Adrenal gland (tissue), 12 donors: ENCODE data around the gene RBM4B. TPM values are rescaled to one million over a fixed set of nuclear protein-coding genes. Genes with fewer than 3 reads are reported as not detected.

Experiments used
- DNase-seq, 7 donors: peaks; one replicate each; pipeline ENCODE4 v3.0.0-alpha.2; 2019 to 2020
- H3K27ac ChIP-seq, 5 donors: fragments of 200-600 bp; sonication (generic) in 4 of 5; 1 replicate in 3 of 5; 2 replicates in 2 of 5; pipeline versions ENCODE4 v1.5.1 to v1.8.0; 2016 to 2020; ENCODE audit warnings: mild to moderate bottlenecking in 1 of 5
- H3K27me3 ChIP-seq: fragments of 200-600 bp; 2 replicates; pipeline ENCODE4 v1.8.0; 2021
- H3K36me3 ChIP-seq, 2 donors: fragments of 200-600 bp; replicated peaks in 1 of 2; 1 replicate in 1 of 2; 2 replicates in 1 of 2; pipeline versions ENCODE4 v1.5.1 to v1.8.0; 2018 to 2022
- H3K4me1 ChIP-seq, 2 donors: fragments of 200-600 bp; replicated peaks in 1 of 2; 1 replicate in 1 of 2; 2 replicates in 1 of 2; pipeline versions ENCODE4 v1.5.1 to v1.8.0; 2018 to 2021
- H3K4me3 ChIP-seq, 4 donors: fragments of 200-600 bp; sonication (generic) in 3 of 4; one replicate each; pipeline ENCODE4 v1.5.1; 2016 to 2018
- H3K9me3 ChIP-seq, 3 donors: fragments of 200-600 bp; sonication (generic) in 1 of 3; replicated peaks in 1 of 3; 1 replicate in 2 of 3; 2 replicates in 1 of 3; pipeline versions ENCODE4 v1.5.1 to v1.8.0; 2016 to 2021
- CTCF ChIP-seq, 6 experiments: fragments of 450-650 bp in 4 of 6; fragments of 200-600 bp in 2 of 6; sonication (generic) in 1 of 6; IDR thresholded peaks; 1 replicate in 5 of 6; 2 replicates in 1 of 6; pipeline versions ENCODE4 v1.5.1 to v1.8.0; 2016 to 2021; ENCODE audit warnings: antibody characterized with exemption in 6 of 6, mild to moderate bottlenecking in 2 of 6, moderate library complexity in 1 of 6
- POLR2A ChIP-seq, 2 donors: fragments of 450-650 bp; IDR thresholded peaks; one replicate each; pipeline ENCODE4 v1.6.1; 2017; ENCODE audit warnings: antibody characterized with exemption in 2 of 2, mild to moderate bottlenecking in 2 of 2, moderate library complexity in 1 of 2
- WGBS, 4 donors: extraction: QIAGEN DNeasy Blood & Tissue Kit in 2 of 4; methylation state at CpG; one replicate each; pipeline versions ENCODE4 v1.1.5 to v1.1.7; 2013 to 2017; 5-methylcytosine and 5-hydroxymethylcytosine counted together
- intact Hi-C, 2 donors: fragments of 100-400 bp; cut with DNase I; formaldehyde crosslinking; loops; one replicate each; pipeline versions ENCODE4 v1.14.1 to v1.15.0; 2022 to 2023
- polyA plus RNA-seq, 3 donors: library from polyadenylated mRNA; stranded (reverse); fragments of 200-250 nt in 2 of 3; fragments of 350-450 nt in 1 of 3; fragmentation: Illumina TruSeq in 1 of 3; extraction: RNeasy Lipid Tissue Mini Kit (QIAGEN cat#74804) in 1 of 3; gene quantifications; one replicate each; pipeline ENCODE4 v1.2.3, GENCODE V29; 2013 to 2014
- total RNA-seq, 9 donors: library from RNA; depleted of rRNA in 4 of 9; stranded (reverse); fragments of >200 nt in 4 of 9; fragments of 120-200 nt in 1 of 9; fragmentation: NEBNext Ultra II Directional in 1 of 9; extraction: Animal tissue kit (Norgen Biotek cat#: 25700) in 1 of 9; gene quantifications; one replicate each; pipeline versions ENCODE4 v1.1.0 to v1.2.4, GENCODE V29; 2013 to 2023
- donor health status: healthy with polysubstance abuse.
- donor health status: Bipolar disorder and iron deficiency.
- donor health status: DM: yes; HTN: yes; CAD: no.
- donor health status: DM: no; HTN: no; CAD: no.
- donor health status: DM: no; HTN: no; CAD: no.
- donor health status: DM: yes; HTN: yes; CAD: no.

Gene RBM4B
- total and polyA plus RNA-seq, 12 donors = 9.9 to 40.3 (median 20.6) TPM

- peak overlapping the region in 2 of 5 donors; percentile 4 to 47 for H3K27ac ChIP-seq
- intact Hi-C loops = loop anchor here (2.0 to 10.0 kb wide), 4 partner anchors 123 to 280 kb away; partner anchors contain the start of gene C11orf86 (in 1 of the 2)
- 12 to 24% (median 16%) methylated on average over 4 to 6 of the region's 6 CpGs for WGBS, 4 donors
- peaks cover 3 to 10% of the 10 kb centered on the region in 2 donors for H3K4me1 ChIP-seq
- H3K9me3 ChIP-seq = no peaks in the 10 kb centered on the region
- peak; percentile 87 to 99 (median 98) for TF ChIP-seq CTCF (IDR thresholded peaks at IDR 0.05)
- TF ChIP-seq POLR2A (IDR thresholded peaks at IDR 0.05) = no peak
- H3K4me3 ChIP-seq = no peak overlapping the region
- DNase-seq = peak; percentile 91 to 98 (median 97)
- H3K36me3 ChIP-seq = peaks cover 0 to 19% of the 10 kb centered on the region in 2 donors
- no peaks in the 10 kb centered on the region for H3K27me3 ChIP-seq
These were observed 17.1 kb upstream of the RBM4B start for GRCh38 chr11:66694732-66695207.

- Histone ChIP-seq H3K27me3 (no peaks in the 10 kb centered on the region), H3K27ac (peak overlapping the region in 3 of 5 donors; percentile 10 to 47 (median 35)), H3K4me3 (no peak overlapping the region), H3K9me3 (no peaks in the 10 kb centered on the region), H3K4me1 (peaks cover 3 to 10% of the 10 kb centered on the region in 2 donors), H3K36me3 (peaks cover 0 to 13% of the 10 kb centered on the region in 2 donors)
- peak; percentile 69 to 90 (median 84) for DNase-seq
- no peak for TF ChIP-seq POLR2A (IDR thresholded peaks at IDR 0.05)
- TF ChIP-seq CTCF (IDR thresholded peaks at IDR 0.05) = no peak
- intact Hi-C loops = loop anchor here (2.0 to 10.0 kb wide), 4 partner anchors 123 to 281 kb away; partner anchors contain the start of gene C11orf86 (in 1 of the 2)
- 45 to 54% (median 50%) methylated on average over 8 to 13 of the region's 13 CpGs for WGBS, 4 donors
These were observed 16.3 kb upstream of the RBM4B start for GRCh38 chr11:66694056-66694410.

- Histone ChIP-seq H3K36me3 (peaks cover 0 to 8% of the 10 kb centered on the region in 2 donors), H3K4me3 (no peak overlapping the region), H3K4me1 (peaks cover 3 to 10% of the 10 kb centered on the region in 2 donors), H3K9me3 (no peaks in the 10 kb centered on the region), H3K27me3 (no peaks in the 10 kb centered on the region), H3K27ac (peak overlapping the region in 2 of 5 donors; percentile 35 to 47)
- 89 to 92% (median 91%) methylated on average over 15 of the region's 15 CpGs for WGBS, 4 donors
- intact Hi-C loops = loop anchor here (2.0 to 10.0 kb wide), 4 partner anchors 124 to 281 kb away; partner anchors contain the start of gene C11orf86 (in 1 of the 2)
- no peak for TF ChIP-seq CTCF (IDR thresholded peaks at IDR 0.05)
- TF ChIP-seq POLR2A (IDR thresholded peaks at IDR 0.05) = no peak
- DNase-seq = no peak
These were observed 15.8 kb upstream of the RBM4B start for GRCh38 chr11:66693356-66694055.

- Histone ChIP-seq H3K9me3 (no peaks in the 10 kb centered on the region), H3K4me1 (peaks cover 3 to 10% of the 10 kb centered on the region in 2 donors), H3K27me3 (no peaks in the 10 kb centered on the region), H3K27ac (no peak overlapping the region), H3K4me3 (no peak overlapping the region), H3K36me3 (peaks cover 0 to 13% of the 10 kb centered on the region in 2 donors)
- no peak for DNase-seq
- WGBS, 4 donors = 87 to 90% (median 89%) methylated on average over 14 to 20 of the region's 20 CpGs
- intact Hi-C loops = loop anchor here (5.0 to 10.0 kb wide), 3 partner anchors 124 to 282 kb away; partner anchors contain the start of gene C11orf86 (in 1 of the 2)
- no peak for TF ChIP-seq POLR2A (IDR thresholded peaks at IDR 0.05)
- no peak for TF ChIP-seq CTCF (IDR thresholded peaks at IDR 0.05)
These were observed 15.2 kb upstream of the RBM4B start for GRCh38 chr11:66692871-66693331.
